ENCODE measurements around the gene RSBN1L. TPM values are rescaled to one million over a fixed set of nuclear protein-coding genes. Genes with fewer than 3 reads are reported as not detected.

The RSBN1L gene
- total RNA-seq, 1 donor from 2014 or later, result 12.8 TPM

DNA sequence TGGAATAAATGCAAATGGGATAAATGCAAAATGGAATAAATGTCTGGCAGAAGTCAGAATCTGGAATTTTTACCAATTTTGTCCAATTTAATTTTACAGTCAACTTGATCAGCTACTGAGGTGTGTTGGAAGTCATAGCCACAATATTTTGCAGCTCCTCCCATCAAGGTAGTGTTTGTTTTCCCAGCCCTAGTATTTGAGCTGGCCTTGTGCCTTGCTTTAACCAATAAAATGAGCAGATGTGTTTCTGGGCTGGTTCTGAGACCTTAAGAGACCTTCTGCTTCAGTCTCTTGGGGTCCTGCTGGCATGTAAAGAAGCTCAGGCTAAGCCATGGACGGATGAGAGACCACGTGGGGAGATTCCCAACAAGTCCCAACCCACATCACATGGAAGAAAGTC is 42.7 kb upstream of the RSBN1L start:
- Histone ChIP-seq H3K4me1 (no peaks in the 10 kb centered on the region), H3K9me3 (no peaks in the 10 kb centered on the region), H3K36me3 (peaks cover 0 to 12% of the 10 kb centered on the region in 2 donors), H3K4me3 (no peak overlapping the region), H3K27ac (no peak overlapping the region), H3K27me3 (no peaks in the 10 kb centered on the region)
- no peak for DNase-seq (ENCODE audit: low spot score in 2 of 2)
- TF ChIP-seq CTCF (IDR thresholded peaks at IDR 0.05), result no peak
- intact Hi-C loops (cut with DNase I), result no loop called here

GRCh38 chr7:77655356-77655755 is 40.9 kb upstream of the RSBN1L start:
- Histone ChIP-seq H3K27ac (no peak overlapping the region), H3K4me3 (no peak overlapping the region), H3K36me3 (peaks cover 0 to 20% of the 10 kb centered on the region in 2 donors), H3K4me1 (no peaks in the 10 kb centered on the region), H3K27me3 (no peaks in the 10 kb centered on the region), H3K9me3 (no peaks in the 10 kb centered on the region)
- intact Hi-C loops (cut with DNase I), result no loop called here
- DNase-seq (ENCODE audit: low spot score in 2 of 2), result no peak
- TF ChIP-seq CTCF (IDR thresholded peaks at IDR 0.05), result no peak

GRCh38 chr7:77655836-77656455 is 40.3 kb upstream of the RSBN1L start:
- H3K27me3 ChIP-seq, result no peaks in the 10 kb centered on the region
- no peaks in the 10 kb centered on the region for H3K9me3 ChIP-seq
- no peaks in the 10 kb centered on the region for H3K4me1 ChIP-seq
- no peak for DNase-seq (ENCODE audit: low spot score in 2 of 2)
- no peak overlapping the region for H3K27ac ChIP-seq
- TF ChIP-seq CTCF (IDR thresholded peaks at IDR 0.05), result no peak
- H3K4me3 ChIP-seq, result no peak overlapping the region
- intact Hi-C loops (cut with DNase I), result no loop called here
- peaks cover 0 to 20% of the 10 kb centered on the region in 2 donors for H3K36me3 ChIP-seq

GRCh38 chr7:77657427-77658224 is 38.6 kb upstream of the RSBN1L start:
- DNase-seq (ENCODE audit: low spot score in 2 of 2), result no peak
- peaks cover 0 to 20% of the 10 kb centered on the region in 2 donors for H3K36me3 ChIP-seq
- TF ChIP-seq CTCF (IDR thresholded peaks at IDR 0.05), result peak in 2 of 3 experiments; percentile 20 to 41
- no peaks in the 10 kb centered on the region for H3K9me3 ChIP-seq
- H3K27me3 ChIP-seq, result no peaks in the 10 kb centered on the region
- intact Hi-C loops (cut with DNase I), result no loop called here
- no peak overlapping the region for H3K27ac ChIP-seq
- no peak overlapping the region for H3K4me3 ChIP-seq
- no peaks in the 10 kb centered on the region for H3K4me1 ChIP-seq

GRCh38 chr7:77658928-77659327 is 37.3 kb upstream of the RSBN1L start:
- no peaks in the 10 kb centered on the region for H3K9me3 ChIP-seq
- H3K4me1 ChIP-seq, result no peaks in the 10 kb centered on the region
- no peak for TF ChIP-seq CTCF (IDR thresholded peaks at IDR 0.05)
- H3K4me3 ChIP-seq, result no peak overlapping the region
- no peaks in the 10 kb centered on the region for H3K27me3 ChIP-seq
- H3K27ac ChIP-seq, result no peak overlapping the region
- DNase-seq (ENCODE audit: low spot score in 2 of 2), result no peak
- intact Hi-C loops (cut with DNase I), result no loop called here
- peaks cover 0 to 20% of the 10 kb centered on the region in 2 donors for H3K36me3 ChIP-seq

Measured in ascending aorta (tissue), 2 donors.